ENCODE results near the gene TACC2. TPM values are rescaled to one million over a fixed set of nuclear protein-coding genes. Genes with fewer than 3 reads are reported as not detected.

The TACC2 gene
- total and polyA plus RNA-seq, 4 donors: 43.3 to 309 (median 127) TPM

GRCh38 chr10:122220736-122221135, 231.8 kb downstream of the TACC2 start:
- Histone ChIP-seq H3K4me1 (ENCODE audit: control insufficient read depth in 5 of 5, insufficient read depth in 5 of 5, low read length in 5 of 5) (no peaks in the 10 kb centered on the region), H3K4me3 (no peak overlapping the region), H3K27ac (ENCODE audit: low read depth in 1 of 2, low read length in 1 of 2) (no peak overlapping the region), H3K36me3 (ENCODE audit: control insufficient read depth in 4 of 4, insufficient read depth in 4 of 4, low read length in 4 of 4) (peaks cover 0 to 47% (median 16%) of the 10 kb centered on the region in 4 donors), H3K27me3 (ENCODE audit: control insufficient read depth in 3 of 3, insufficient read depth in 3 of 3, low read length in 2 of 3) (no peaks in the 10 kb centered on the region), H3K9me3 (ENCODE audit: control insufficient read depth in 4 of 4, insufficient read depth in 3 of 4, low read length in 3 of 4) (no peaks in the 10 kb centered on the region), H3K9ac (ENCODE audit: insufficient read depth in 1 of 2, low read length in 2 of 2) (no peak overlapping the region)
- 77 to 78% methylated on average over 2 of the region's 2 CpGs for WGBS, 2 donors
- no peak for TF ChIP-seq CTCF (IDR thresholded peaks at IDR 0.05; ENCODE audit: control extremely low read depth, extremely low read depth)
- ATAC-seq (ENCODE audit: insufficient read depth, low FRiP score) (no peak), DNase-seq (no peak)

- ATAC-seq (ENCODE audit: insufficient read depth, low FRiP score) (no peak), DNase-seq (no peak)
- peaks cover 0 to 47% (median 17%) of the 10 kb centered on the region in 4 donors for H3K36me3 ChIP-seq (ENCODE audit: control insufficient read depth in 4 of 4, insufficient read depth in 4 of 4, low read length in 4 of 4)
- H3K27ac ChIP-seq (ENCODE audit: low read depth in 1 of 2, low read length in 1 of 2): no peak overlapping the region
- H3K27me3 ChIP-seq (ENCODE audit: control insufficient read depth in 3 of 3, insufficient read depth in 3 of 3, low read length in 2 of 3): no peaks in the 10 kb centered on the region
- H3K9ac ChIP-seq (ENCODE audit: insufficient read depth in 1 of 2, low read length in 2 of 2): no peak overlapping the region
- no peaks in the 10 kb centered on the region for H3K9me3 ChIP-seq (ENCODE audit: control insufficient read depth in 4 of 4, insufficient read depth in 3 of 4, low read length in 3 of 4)
- TF ChIP-seq CTCF (IDR thresholded peaks at IDR 0.05; ENCODE audit: control extremely low read depth, extremely low read depth): no peak
- WGBS, 2 donors: 84 to 86% methylated on average over 5 of the region's 5 CpGs
- H3K4me1 ChIP-seq (ENCODE audit: control insufficient read depth in 5 of 5, insufficient read depth in 5 of 5, low read length in 5 of 5): no peaks in the 10 kb centered on the region
- H3K4me3 ChIP-seq: no peak overlapping the region
Observed at GRCh38 chr10:122221958-122222357, 233.0 kb downstream of the TACC2 start.

GRCh38 chr10:122222638-122223037, 233.7 kb downstream of the TACC2 start:
- Histone ChIP-seq H3K9me3 (ENCODE audit: control insufficient read depth in 4 of 4, insufficient read depth in 3 of 4, low read length in 3 of 4) (no peaks in the 10 kb centered on the region), H3K4me1 (ENCODE audit: control insufficient read depth in 5 of 5, insufficient read depth in 5 of 5, low read length in 5 of 5) (no peaks in the 10 kb centered on the region), H3K27ac (ENCODE audit: low read depth in 1 of 2, low read length in 1 of 2) (no peak overlapping the region), H3K9ac (ENCODE audit: insufficient read depth in 1 of 2, low read length in 2 of 2) (no peak overlapping the region), H3K36me3 (ENCODE audit: control insufficient read depth in 4 of 4, insufficient read depth in 4 of 4, low read length in 4 of 4) (peaks cover 0 to 48% (median 16%) of the 10 kb centered on the region in 4 donors), H3K4me3 (no peak overlapping the region), H3K27me3 (ENCODE audit: control insufficient read depth in 3 of 3, insufficient read depth in 3 of 3, low read length in 2 of 3) (no peaks in the 10 kb centered on the region)
- WGBS, 2 donors: 92 to 94% methylated on average over 7 of the region's 7 CpGs
- ATAC-seq (ENCODE audit: insufficient read depth, low FRiP score) (no peak), DNase-seq (no peak)
- no peak for TF ChIP-seq CTCF (IDR thresholded peaks at IDR 0.05; ENCODE audit: control extremely low read depth, extremely low read depth)

- Histone ChIP-seq H3K9me3 (ENCODE audit: control insufficient read depth in 4 of 4, insufficient read depth in 3 of 4, low read length in 3 of 4) (no peaks in the 10 kb centered on the region), H3K36me3 (ENCODE audit: control insufficient read depth in 4 of 4, insufficient read depth in 4 of 4, low read length in 4 of 4) (peaks cover 0 to 51% (median 16%) of the 10 kb centered on the region in 4 donors), H3K9ac (ENCODE audit: insufficient read depth in 1 of 2, low read length in 2 of 2) (no peak overlapping the region), H3K4me1 (ENCODE audit: control insufficient read depth in 5 of 5, insufficient read depth in 5 of 5, low read length in 5 of 5) (no peaks in the 10 kb centered on the region), H3K27ac (ENCODE audit: low read depth in 1 of 2, low read length in 1 of 2) (no peak overlapping the region), H3K4me3 (no peak overlapping the region), H3K27me3 (ENCODE audit: control insufficient read depth in 3 of 3, insufficient read depth in 3 of 3, low read length in 2 of 3) (no peaks in the 10 kb centered on the region)
- DNase-seq (no peak), ATAC-seq (ENCODE audit: insufficient read depth, low FRiP score) (no peak)
- 93% methylated on average over 9 of the region's 9 CpGs for WGBS, 2 donors
- TF ChIP-seq CTCF (IDR thresholded peaks at IDR 0.05; ENCODE audit: control extremely low read depth, extremely low read depth): no peak
Observed at GRCh38 chr10:122224159-122224558, 235.2 kb downstream of the TACC2 start.

Data from lung (tissue), 12 donors.